G401 (cell line): Measurements from ENCODE around the gene ANKMY1. TPM values are rescaled to one million over a fixed set of nuclear protein-coding genes. Genes with fewer than 3 reads are reported as not detected.
A peak's percentile ranks its signal among the peaks of the same experiment; 100 is the strongest.

Source experiments
- DNase-seq: peaks from one replicate; pipeline ENCODE4 v3.0.0-alpha.2; 2015; ENCODE audit warnings: low spot score
- in situ Hi-C: cut with HindIII; loops from 2 replicates; pipeline ENCODE4 v1.10.0; 2016; ENCODE audit warnings: low sequenced_read_pairs, mixed read lengths
- total RNA-seq: library from RNA; depleted of rRNA; stranded (reverse); fragments of >200 nt; shearing (Covaris generic); gene quantifications from 2 replicates; pipeline ENCODE4 v1.2.3, GENCODE V29; 2014

Gene ANKMY1
- total RNA-seq, 1 experiment from 2014 or later, result 14.7 TPM

DNA sequence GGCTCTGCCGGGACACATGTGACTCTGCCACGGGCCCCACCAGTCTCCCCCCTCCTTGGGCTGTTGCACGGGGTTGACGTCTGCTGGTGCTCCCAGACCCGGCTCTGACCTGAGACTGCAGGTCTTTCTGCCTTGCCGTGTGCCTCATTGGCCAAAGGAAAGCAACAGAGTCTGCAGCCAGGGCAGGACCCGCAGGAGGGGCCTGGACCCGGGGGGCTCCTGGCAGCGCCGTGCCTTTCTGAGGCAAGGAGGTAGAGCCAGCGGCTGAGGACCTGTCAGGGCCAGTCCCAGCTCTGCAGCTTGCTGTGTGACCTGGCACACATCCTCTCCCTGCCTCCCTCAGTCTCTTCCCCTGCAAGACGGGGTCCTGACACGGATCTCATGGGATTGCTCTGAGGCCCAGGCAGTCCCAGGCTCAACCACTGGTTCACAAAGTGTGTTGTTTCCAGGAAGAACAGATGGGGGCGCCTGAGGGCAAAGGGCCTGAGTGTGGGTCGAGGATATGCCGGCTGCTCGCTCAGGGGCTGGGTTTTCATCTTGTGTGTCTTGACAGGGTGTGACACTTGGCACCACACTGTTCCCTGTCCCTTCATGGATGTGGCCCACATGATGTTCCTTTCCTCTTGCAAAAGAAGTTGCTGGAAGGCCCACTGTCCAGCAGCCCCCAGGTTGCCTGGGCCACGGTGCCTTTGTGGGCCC, 37.7 kb upstream of the ANKMY1 start:
- DNase-seq, result peak; percentile 42
- in situ Hi-C loops, result no loop called here

DNA sequence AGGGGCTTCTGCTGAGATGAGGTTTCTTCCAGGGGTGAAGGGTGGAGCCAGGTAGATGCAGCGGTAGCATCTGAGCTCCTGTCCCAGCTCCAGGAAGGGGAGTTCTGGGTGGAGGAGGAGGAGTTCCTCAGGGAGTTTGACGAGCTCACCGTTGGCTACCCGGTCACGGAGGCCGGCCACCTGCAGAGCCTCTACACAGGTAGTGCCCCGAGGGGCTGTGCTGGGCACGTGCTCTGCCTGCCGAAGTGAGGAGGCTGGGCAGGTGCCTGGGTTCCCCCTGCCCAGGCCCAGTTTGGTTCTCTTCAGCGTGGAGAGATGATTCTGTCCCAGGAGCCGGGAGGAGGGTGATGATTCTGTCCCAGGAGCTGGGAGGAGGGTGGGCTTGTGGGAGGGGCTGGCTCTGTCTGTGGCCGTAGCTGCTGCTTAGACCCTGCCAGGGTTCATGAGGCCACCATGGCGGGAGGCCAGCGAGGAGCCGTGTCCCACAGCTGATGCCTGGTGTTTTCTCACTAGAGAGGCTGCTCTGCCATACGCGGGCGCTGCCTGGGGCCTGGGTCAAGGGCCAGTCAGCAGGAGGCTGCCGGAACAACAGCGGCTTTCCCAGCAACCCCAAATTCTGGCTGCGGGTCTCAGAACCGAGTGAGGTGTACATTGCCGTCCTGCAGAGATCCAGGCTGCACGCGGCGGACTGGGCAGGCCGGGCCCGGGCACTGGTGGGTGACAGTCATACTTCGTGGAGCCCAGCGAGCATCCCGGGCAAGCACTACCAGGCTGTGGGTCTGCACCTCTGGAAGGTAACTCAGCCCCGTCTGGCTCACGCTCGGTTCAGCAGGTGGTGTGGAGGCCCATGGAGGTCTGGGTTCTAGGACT, 37.0 kb upstream of the ANKMY1 start:
- DNase-seq, result no peak
- in situ Hi-C loops, result no loop called here

DNA sequence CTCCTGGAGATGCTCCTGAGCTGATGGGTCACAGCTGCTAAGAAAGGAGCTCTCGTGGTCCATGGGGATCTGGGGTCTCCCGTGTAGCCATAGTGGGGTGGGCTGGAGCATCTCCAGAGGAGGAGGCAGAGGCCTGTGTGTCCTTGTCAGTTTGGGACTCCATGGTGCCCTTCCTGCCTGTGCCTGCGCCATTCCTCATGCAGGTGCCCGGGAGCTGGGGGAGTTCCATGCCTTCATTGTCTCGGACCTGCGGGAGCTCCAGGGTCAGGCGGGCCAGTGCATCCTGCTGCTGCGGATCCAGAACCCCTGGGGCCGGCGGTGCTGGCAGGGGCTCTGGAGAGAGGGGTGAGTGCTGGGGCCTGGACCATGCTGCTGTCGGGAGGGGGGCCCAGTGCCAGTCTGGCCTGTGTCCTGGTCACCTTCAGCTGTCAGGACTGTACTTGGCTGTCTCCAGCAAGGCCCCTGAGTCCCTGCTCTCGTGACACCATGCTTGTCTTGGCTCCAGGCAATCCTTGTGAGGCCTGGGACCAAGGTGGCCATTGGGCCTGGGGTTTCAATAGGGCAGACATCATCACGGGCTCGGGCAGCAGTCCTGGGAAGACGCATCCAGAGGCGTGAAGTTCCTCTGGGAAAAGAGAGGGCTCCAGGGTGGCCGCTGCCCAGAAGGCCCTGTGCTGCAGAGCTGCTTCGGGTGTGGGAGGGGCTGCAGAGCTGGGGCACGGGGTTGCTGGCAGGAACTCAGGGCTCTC, 36.1 kb upstream of the ANKMY1 start:
- DNase-seq, result no peak
- in situ Hi-C loops, result no loop called here

DNA sequence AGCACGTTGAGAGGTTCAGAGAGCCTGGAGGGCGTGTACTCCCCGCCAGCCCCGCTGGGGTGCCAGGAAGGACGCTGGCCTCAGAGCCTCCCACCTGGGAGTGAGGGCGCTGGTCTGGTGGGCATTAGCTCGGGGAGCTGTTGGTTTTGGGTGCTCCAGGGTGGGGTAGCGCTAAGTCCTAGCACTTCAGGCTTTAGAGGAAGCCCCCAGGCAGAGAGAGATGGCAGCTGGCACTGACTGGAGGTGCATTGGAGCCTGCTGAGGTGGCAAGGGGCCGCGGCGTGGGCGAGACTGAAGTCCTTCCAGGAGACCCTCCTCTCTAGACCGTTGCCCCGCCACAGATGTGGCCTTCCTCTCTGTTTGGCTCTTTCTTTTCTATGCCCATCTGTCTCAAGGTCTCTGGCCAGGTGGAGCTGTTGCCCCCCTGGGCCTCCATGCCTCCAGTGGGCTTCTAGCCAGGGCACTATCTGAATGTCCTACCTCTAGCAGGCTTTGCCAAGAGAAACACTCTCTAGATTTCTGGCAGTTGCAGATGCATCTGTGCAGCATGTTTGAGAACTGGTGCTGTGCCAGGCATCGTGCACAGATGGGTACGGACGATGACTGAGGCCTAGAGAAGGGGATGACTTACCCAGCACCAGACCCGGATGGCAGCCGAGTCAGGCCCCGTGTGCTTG, 35.4 kb upstream of the ANKMY1 start:
- in situ Hi-C loops, result no loop called here

DNA sequence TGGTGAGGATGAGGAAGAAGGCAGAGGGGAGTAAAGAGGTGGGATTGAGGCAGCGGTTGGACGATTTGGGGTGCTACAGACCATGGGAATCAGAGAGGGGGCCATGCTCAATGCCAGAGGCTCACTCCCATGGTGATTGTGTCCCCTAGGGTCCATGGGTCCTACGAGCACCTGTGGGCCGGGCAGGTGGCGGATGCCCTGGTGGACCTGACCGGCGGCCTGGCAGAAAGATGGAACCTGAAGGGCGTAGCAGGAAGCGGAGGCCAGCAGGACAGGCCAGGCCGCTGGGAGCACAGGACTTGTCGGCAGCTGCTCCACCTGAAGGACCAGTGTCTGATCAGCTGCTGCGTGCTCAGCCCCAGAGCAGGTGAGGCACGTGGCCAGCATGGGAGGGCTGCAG, 34.0 kb upstream of the ANKMY1 start:
- no peak for DNase-seq
- in situ Hi-C loops, result no loop called here

More for the DNA sequence above, 35.4 kb upstream of the ANKMY1 start:
- DNase-seq, result peak; percentile 42

DNA sequence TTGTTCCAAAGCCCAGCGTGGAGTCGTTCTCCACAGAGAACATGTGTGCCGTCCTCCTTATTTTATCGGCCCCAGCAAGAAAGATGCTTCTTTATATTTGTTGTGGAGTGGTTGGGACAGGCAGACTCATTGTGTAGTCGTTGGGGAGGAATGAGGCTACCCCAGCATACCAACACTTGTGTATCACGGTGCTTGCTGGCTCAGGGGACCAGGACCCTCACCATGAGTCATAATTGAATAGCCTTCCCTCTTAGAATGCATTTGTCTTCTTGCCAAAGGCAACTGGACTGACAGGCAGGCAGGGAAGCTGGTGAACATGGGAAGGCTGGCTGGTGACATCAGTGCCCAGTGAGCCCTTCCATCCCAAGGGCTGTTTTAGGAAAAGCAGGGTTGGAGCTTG, 33.4 kb upstream of the ANKMY1 start:
- in situ Hi-C loops, result no loop called here
- DNase-seq, result no peak

DNA sequence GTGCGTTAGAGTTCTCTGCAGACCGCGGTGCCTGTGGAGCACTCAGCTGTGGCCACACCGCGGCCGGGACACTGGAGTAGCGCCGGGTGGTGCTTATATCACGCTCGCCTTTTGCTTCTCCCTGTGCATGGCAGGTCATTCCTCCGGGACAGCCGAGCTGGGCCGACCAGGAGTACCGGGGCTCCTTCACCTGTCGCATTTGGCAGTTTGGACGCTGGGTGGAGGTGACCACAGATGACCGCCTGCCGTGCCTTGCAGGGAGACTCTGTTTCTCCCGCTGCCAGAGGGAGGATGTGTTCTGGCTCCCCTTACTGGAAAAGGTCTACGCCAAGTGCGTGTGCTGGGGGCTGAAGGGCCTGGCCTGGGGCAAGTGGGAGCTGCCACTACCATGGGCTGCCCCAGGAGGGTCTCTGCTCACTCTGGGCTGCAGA, 32.9 kb upstream of the ANKMY1 start:
- no peak for DNase-seq
- in situ Hi-C loops, result no loop called here

DNA sequence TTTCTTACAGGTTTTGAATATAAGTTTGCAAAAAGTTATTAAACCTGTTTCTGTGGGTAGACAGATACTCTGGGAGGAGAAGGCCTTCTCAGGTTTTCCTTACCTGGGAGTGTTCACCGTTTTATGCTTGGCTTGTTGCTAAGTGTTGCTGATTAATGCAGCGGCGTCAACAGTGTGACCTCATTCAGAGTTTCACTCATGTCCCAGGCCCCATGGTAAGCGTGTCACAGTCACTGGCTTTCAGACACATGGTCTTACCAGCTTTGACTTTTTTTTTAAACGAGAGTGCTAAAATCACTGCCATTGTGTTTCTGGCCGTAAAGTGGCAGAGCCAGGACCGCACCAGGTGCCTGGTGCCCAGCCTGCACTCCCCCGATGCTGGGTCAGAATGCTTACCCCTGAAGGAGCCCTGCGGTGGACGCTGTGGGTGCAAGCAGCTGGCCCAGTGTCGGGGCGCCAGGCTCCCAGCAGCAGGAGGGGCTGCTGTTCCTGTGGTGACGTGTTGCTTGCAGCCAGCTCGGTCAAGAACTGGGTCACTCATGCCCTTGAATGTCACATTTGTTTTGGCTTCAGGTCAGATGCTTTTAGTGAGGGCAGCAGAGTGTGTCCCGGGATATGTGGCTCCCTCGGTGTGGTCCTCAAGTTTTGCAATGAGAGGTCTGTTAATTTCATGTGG, 32.2 kb upstream of the ANKMY1 start:
- in situ Hi-C loops, result no loop called here

DNA sequence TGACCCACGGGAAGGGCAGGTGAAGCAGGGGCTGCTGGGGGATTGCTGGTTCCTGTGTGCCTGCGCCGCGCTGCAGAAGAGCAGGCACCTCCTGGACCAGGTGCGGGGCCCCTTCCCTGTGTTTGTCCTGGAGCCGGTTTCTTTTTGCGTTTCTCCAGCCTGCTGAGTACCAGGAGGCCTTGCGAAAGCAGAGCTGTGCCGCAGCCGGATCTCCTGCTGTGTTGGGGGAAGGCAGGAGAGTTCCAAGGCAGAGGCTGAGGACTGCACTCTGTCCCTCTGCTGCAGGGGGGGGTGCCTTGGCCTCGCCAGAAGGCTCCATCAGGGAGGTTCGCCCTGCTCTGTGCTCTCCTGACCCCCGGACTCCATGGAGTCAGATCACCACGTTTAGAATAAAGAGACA, 31.6 kb upstream of the ANKMY1 start:
- no peak for DNase-seq
- in situ Hi-C loops, result no loop called here

More for the DNA sequence above, 32.2 kb upstream of the ANKMY1 start:
- no peak for DNase-seq

DNA sequence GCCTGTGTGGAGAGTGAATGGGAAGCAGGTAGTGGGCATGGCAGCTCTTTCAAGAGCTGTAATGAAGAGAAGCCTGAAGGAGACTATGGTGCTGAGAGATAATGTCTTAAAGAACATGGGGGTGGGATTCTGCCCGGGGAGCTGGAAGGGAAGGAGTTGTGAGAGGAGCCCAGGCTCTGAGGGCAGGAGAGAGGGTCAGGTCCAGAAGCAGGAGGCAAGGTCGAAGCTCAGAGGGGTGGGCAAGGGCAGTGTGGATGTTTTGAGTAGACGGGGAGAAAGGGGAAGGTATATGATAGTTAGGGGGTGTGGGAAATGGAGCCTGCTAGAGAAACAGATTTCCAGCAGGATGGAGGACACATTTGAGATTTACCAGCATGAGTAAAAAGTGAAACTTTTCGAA, 30.9 kb upstream of the ANKMY1 start:
- in situ Hi-C loops, result no loop called here
- DNase-seq, result no peak

DNA sequence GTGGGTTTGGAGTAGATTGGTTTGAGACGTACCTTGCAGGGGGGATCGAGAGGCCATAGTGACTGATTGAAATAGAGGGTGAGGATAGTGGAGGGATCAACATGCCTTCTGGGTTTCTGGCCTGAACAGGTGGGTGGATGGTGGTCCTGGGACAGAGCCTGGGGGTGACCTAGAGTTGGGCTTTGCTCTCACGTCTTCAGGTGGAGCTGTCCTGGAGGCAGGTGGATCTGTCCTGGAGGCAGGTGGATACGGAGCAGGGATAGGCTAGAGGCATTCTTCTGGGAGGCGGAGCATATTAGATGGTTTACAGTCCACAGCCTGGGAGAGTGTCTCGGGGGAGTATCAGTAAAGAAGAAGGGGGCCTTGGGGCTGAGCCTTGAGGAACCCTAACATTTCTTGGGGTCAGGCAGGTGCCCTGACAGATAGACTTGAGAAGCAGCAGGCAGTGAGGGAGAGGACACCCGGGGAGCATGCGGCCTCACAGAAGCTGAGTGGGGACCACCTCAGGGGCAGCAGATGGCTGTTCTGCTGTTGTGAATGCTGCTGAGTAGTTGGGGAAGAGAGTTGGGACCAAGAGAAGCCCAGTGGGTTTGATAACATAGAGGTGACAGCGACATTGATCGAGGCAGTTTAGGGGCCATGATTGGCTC, 30.3 kb upstream of the ANKMY1 start:
- no peak for DNase-seq
- in situ Hi-C loops, result no loop called here

DNA sequence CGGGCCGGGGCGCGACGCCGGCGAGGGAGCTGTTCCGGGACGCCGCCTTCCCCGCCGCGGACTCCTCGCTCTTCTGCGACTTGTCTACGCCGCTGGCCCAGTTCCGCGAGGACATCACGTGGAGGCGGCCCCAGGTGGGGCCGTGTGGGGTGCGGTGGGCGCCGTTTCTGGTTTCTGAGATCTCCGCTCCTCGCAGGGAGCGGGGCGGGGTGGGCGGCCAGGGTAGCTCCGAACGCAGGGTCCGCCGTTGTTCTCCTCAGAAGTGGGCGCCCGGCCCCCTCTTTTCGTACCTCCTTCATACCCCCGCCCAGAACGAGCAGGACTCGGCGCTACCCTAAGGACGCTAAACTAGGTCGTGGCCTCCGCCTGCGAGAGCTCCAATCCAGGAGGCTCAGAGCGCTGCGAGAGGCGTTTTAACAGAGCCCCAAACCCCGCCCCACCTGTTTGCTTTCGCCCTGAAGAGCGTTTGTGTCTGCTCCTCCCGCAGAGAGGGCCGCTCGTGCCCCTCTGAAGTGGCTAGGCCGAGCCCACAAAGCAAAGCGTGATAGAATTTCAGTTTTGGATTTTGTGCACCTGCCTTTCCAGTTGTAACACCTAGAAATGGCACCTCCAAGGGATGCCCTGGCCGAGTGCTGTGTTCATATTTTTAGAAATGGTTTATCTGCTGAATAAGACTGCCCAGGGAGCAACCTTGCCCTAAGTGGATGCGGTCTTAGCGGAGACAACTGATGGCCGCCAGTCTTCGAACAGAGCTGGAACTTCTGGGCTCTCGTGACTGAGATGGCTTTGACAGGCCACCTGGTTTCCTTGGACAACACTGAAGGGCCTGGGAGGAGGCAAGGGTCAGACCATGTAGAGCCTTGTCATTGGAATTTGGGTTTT, 29.4 kb upstream of the ANKMY1 start:
- peak; percentile 46 for DNase-seq
- in situ Hi-C loops, result no loop called here

DNA sequence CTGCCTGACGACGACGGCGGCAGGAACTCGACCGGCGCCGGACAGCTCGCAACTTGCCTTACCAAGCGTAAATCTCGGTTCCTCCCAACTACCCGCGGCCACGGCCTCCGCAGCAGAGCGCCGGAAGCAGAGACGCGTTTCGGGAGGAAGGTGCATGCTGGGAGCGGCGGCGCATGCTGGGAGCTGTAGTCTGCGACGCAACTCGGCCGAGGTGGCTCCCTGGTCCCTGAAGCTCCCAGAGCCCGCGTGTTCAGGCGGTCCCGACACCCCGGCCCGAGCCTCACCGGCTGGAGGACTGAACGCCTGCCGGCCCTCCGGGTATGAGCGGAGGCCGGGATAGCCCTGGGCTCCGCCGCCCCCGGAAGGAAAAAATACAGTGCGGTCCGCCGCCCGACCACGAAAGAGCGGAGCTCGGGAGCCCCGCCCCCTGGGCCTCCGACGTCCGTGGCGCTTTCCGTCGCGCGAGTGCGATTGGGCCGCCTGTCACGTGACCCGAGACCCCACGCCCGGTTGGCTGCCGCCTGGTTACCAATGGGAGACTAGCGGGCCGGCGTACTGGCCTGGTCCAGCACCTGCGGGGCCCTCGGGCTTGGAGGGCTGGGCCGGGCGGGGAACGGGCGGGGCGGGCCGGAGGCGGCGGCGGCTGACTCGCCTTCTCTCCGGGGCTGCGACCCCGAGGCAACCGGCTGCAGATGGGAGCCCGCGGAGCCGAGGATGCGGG, 28.6 kb upstream of the ANKMY1 start, which contains the start of gene CAPN10:
TSS of gene CAPN10 (plus strand) at position 537 of the 721 bp plus-strand sequence. CDS start at position 715, 178 bp downstream.
- in situ Hi-C loops, result no loop called here
- DNase-seq, result peak; percentile 95

DNA sequence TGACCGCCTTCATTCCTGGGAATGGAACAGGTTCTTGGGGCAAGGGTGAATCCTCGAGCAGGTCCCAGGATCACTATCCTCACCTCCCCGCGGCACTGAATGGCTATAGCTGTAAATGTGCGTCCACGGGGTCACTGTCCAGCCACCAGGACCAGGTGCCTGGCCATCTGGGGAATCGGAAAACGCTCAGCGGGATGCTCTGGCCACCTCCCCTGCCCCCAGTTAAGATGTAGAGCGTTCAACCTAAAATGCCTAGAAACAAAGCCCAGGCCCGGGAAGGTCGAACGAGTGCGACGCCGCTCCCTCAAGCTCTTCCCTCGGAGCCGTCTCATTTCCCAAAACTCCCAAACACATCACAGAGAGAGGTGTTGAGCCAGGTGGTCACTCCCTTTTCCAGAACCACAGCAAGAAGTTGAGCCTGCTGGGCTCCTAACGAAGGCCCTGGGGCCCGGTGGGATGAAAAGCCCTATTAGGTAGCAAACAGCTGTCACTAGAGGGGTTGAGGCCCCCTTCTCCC, 28.0 kb upstream of the ANKMY1 start:
- in situ Hi-C loops, result no loop called here
- DNase-seq, result no peak

DNA sequence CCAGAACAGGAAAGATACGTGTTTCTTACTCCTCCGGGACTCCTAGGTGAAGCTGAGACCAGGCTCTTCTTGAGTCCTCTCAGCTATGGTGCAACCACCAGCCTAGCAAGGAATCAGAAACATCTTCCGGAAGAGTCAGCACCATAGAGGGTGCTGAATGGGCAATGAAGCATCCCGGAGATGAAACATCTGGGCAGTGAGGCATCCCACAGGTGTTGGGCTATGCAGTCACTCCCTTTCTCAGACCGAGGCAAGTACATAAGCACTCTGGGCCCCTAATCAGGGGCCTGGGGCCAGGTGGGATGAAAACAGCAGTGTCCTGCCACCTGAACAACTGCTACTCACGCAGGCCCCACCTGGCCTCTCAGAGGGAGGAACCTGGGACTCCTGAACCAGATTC, 27.3 kb upstream of the ANKMY1 start:
- DNase-seq, result no peak
- in situ Hi-C loops, result no loop called here

DNA sequence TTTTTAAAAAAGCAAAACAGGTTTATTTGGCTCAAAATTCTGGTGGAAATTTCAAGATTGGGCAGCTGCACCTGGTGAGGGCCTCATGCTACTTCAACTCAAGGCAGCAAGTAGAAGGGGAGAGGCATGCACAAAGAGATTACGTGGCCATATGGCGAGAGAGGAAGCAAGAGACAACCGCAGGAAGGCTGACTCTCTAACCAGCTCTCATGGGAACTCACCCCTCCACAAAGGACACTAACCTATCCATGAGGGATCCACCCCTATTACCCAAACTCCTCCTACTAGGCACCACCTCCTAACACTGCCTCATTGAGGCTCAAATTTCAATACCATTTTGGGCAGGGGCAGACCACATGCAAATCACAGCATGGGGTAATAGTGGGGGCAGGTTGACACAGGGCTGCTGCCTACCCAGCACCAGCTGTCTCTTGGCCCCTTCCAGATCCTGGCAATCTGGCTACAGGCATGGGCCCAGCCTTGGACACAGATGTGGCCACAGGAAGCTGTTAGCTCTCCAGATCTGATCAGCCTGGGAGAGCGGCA, 26.8 kb upstream of the ANKMY1 start:
- no peak for DNase-seq
- in situ Hi-C loops, result no loop called here
